ENCODE measurements around the gene SMARCAL1.

DNA sequence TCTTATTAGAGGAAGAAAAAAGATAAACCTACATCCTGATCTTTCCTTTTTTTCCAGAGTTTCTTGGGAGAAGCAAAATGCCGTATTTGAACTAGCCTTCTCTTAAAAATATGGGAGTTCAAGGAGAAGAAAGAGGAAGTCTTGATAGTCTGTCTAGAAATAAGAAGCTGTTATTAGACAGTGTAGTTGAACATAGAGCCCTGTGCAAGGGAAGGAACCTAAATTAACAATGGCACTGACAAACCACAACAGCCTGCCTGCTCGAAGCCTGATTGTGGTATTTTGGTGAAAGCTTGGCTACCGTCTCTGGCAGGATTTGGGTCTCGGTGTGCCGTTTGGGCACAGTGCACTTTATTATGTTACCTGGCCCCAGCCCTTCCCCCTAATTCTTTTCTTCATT lies 17.1 kb downstream of the SMARCAL1 start:
- TF ChIP-seq, protein P1, sequence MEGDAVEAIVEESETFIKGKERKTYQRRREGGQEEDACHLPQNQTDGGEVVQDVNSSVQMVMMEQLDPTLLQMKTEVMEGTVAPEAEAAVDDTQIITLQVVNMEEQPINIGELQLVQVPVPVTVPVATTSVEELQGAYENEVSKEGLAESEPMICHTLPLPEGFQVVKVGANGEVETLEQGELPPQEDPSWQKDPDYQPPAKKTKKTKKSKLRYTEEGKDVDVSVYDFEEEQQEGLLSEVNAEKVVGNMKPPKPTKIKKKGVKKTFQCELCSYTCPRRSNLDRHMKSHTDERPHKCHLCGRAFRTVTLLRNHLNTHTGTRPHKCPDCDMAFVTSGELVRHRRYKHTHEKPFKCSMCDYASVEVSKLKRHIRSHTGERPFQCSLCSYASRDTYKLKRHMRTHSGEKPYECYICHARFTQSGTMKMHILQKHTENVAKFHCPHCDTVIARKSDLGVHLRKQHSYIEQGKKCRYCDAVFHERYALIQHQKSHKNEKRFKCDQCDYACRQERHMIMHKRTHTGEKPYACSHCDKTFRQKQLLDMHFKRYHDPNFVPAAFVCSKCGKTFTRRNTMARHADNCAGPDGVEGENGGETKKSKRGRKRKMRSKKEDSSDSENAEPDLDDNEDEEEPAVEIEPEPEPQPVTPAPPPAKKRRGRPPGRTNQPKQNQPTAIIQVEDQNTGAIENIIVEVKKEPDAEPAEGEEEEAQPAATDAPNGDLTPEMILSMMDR (IDR thresholded peaks at IDR 0.05), result no peak
- no peak for TF ChIP-seq POLR2A (IDR thresholded peaks at IDR 0.05)

All from right lobe of liver (tissue), 4 donors.